A673 (cell line): Measurements from ENCODE around the gene CDCA4. TPM values are rescaled to one million over a fixed set of nuclear protein-coding genes. Genes with fewer than 3 reads are reported as not detected.
"Not testable (repeated sequence)": the region's sequence is repeated elsewhere in the genome, so short reads cannot be mapped to it uniquely, and the experiment has no call there.

Experiments
- BruUV-seq: library from RNA; stranded (reverse); fragments of 400-500 nt; replicated peaks from 2 replicates; lab custom pipeline; 2021; lab: Mats Ljungman, UMichigan
- CTCF ChIA-PET: fragments of 300-600 bp; sonication (Branson Sonifier 250); formaldehyde crosslinking; loops from one replicate; lab custom pipeline; 2022; ENCODE audit warnings: antibody characterized with exemption; lab: Charles Lee
- POLR2A ChIA-PET: fragments of 300-600 bp; sonication (Branson Sonifier 250); formaldehyde crosslinking; loops from one replicate; lab custom pipeline; 2022; ENCODE audit warnings: antibody characterized with exemption; ENCODE audit not compliant: low non-redundant PET; lab: Charles Lee
- DNase-seq: peaks from one replicate; pipeline ENCODE4 v3.0.0-alpha.2; 2015; ENCODE audit warnings: low spot score
- H3K27ac ChIP-seq: fragments of 200-600 bp; sonication (generic); 2 replicates; pipeline ENCODE4 v1.5.1; 2016; ENCODE audit warnings: mixed run types, low read depth, mild to moderate bottlenecking, mixed read lengths, antibody characterized with exemption, low read length; ENCODE audit not compliant: poor library complexity, severe bottlenecking
- H3K27me3 ChIP-seq: fragments of 200-600 bp; sonication (generic); replicated peaks from 2 replicates; pipeline ENCODE4 v1.6.1; 2017; ENCODE audit warnings: mixed run types, low read depth, mild to moderate bottlenecking, mixed read lengths, antibody characterized with exemption, low read length; ENCODE audit not compliant: insufficient read depth, poor library complexity
- H3K36me3 ChIP-seq: fragments of 200-600 bp; sonication (generic); 2 replicates; pipeline ENCODE4 v1.6.1; 2016; ENCODE audit warnings: mixed run types, mild to moderate bottlenecking, mixed read lengths, antibody characterized with exemption, low read length; ENCODE audit not compliant: insufficient read depth, poor library complexity, severe bottlenecking
- H3K4me1 ChIP-seq: fragments of 200-600 bp; sonication (generic); 2 replicates; pipeline ENCODE4 v1.6.1; 2017; ENCODE audit warnings: mixed run types, mild to moderate bottlenecking, mixed read lengths, antibody characterized with exemption, low read length; ENCODE audit not compliant: insufficient read depth, poor library complexity, severe bottlenecking
- H3K4me3 ChIP-seq: fragments of 200-600 bp; sonication (generic); 2 replicates; pipeline ENCODE4 v1.5.1; 2016; ENCODE audit warnings: low read depth, mixed run types, mild to moderate bottlenecking, mixed read lengths, low read length; ENCODE audit not compliant: poor library complexity, severe bottlenecking
- H3K9me3 ChIP-seq: fragments of 200-600 bp; sonication (generic); 2 replicates; pipeline ENCODE4 v1.6.1; 2016; ENCODE audit warnings: mixed run types, low read depth, mild to moderate bottlenecking, mixed read lengths, antibody characterized with exemption, low read length; ENCODE audit not compliant: poor library complexity, severe bottlenecking
- EZH2 ChIP-seq: fragments of 200-600 bp; sonication (generic); IDR thresholded peaks from 2 replicates; pipeline ENCODE4 v1.6.1; 2017; ENCODE audit warnings: borderline replicate concordance, low read depth, mild to moderate bottlenecking, mixed read lengths, antibody characterized with exemption, low read length; ENCODE audit not compliant: poor library complexity, severe bottlenecking
- intact Hi-C: fragments of 100-400 bp; cut with micrococcal nuclease; formaldehyde crosslinking; loops from one replicate; pipeline ENCODE4 v1.10.0; 2022; ENCODE audit not compliant: unreplicated experiment
- total RNA-seq: library from RNA; stranded (reverse); gene quantifications from 2 replicates; pipeline ENCODE4 v1.2.3, GENCODE V29; 2021
- TF ChIP-seq, protein P1 (sequence below): fragments of 300-800, 200-600 bp; sonication (generic); conservative IDR thresholded peaks from 2 replicates; pipeline ENCODE4 v1.5.1; 2017; ENCODE audit warnings: low read depth, mild to moderate bottlenecking, antibody characterized with exemption, low read length, moderate library complexity, mixed read lengths

Gene CDCA4
- total RNA-seq, 1 experiment from 2014 or later = 49.7 TPM

DNA sequence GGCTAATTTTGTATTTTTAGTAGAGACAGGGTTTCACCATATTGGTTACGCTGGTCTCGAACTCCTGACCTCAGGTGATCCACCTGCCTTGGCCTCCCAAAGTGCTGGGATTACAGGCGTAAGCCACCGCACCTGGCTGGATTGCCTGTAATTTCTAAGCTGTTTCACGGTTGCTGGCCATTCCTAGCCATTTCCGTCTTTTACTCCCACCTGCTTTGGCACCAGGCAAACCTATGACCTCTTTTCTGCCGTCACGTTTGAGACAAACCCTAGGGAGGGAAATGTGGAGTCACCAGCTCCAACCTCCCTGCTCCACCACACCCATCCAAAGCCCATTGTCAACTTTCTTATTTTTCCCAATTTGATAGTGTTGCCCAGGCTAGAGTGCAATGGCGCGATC is 43.1 kb upstream of the CDCA4 start:
- no peak for TF ChIP-seq EZH2
- TF ChIP-seq, protein P1, sequence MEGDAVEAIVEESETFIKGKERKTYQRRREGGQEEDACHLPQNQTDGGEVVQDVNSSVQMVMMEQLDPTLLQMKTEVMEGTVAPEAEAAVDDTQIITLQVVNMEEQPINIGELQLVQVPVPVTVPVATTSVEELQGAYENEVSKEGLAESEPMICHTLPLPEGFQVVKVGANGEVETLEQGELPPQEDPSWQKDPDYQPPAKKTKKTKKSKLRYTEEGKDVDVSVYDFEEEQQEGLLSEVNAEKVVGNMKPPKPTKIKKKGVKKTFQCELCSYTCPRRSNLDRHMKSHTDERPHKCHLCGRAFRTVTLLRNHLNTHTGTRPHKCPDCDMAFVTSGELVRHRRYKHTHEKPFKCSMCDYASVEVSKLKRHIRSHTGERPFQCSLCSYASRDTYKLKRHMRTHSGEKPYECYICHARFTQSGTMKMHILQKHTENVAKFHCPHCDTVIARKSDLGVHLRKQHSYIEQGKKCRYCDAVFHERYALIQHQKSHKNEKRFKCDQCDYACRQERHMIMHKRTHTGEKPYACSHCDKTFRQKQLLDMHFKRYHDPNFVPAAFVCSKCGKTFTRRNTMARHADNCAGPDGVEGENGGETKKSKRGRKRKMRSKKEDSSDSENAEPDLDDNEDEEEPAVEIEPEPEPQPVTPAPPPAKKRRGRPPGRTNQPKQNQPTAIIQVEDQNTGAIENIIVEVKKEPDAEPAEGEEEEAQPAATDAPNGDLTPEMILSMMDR = no peak
- no peak overlapping the region for H3K4me3 ChIP-seq
- H3K9me3 ChIP-seq = no peaks in the 10 kb centered on the region
- no TSS peak for BruUV-seq
- no peaks in the 10 kb centered on the region for H3K36me3 ChIP-seq
- intact Hi-C loops = no loop called here
- H3K4me1 ChIP-seq = no peaks in the 10 kb centered on the region
- no peak for DNase-seq
- ChIA-PET CTCF (no interaction called here), POLR2A (no interaction called here)
- no peak overlapping the region for H3K27ac ChIP-seq
- H3K27me3 ChIP-seq = no peaks in the 10 kb centered on the region

DNA sequence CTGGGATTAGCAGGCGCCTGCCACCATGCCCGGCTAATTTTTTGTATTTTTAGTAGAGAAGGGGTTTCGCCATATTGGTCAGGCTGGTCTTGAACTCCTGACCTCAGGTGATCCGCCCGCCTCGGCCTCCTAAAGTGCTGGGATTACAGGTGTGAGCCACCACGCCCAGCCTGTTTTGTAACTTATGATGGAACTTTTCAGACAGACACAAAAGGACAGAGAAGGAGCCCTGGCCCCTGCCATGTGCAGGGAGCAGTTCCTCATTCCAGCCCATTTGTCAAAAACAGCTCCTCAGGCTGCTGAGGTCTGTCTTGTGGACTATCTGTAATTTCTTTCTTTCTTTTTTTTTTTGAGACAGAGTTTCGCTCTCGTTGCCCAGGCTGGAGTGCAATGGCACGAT is 42.6 kb upstream of the CDCA4 start:
- H3K27ac ChIP-seq, H3K4me1 ChIP-seq, DNase-seq, H3K36me3 ChIP-seq, H3K4me3 ChIP-seq, H3K9me3 ChIP-seq, H3K27me3 ChIP-seq, BruUV-seq, intact Hi-C loops, POLR2A ChIA-PET, CTCF ChIA-PET: not testable (repeated sequence)

DNA sequence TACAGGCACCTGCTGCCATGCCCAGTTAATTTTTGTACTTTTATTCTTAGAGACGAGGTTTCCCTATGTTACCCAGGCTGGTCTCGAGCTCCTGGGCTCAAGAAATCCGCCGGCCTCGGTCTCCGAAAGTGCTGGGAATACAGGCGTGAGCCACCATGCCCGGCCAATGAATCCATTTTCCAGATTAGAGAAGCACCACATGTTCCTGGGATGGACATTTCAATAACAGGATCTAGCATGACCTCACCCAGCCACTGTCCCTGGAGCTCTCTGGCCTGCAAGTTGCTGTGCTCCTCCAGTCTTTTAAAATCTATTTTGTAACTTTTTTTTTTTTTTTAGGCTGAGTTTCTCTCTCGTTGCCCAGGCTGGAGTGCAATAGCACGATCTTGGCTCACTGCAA is 42.2 kb upstream of the CDCA4 start:
- no peaks in the 10 kb centered on the region for H3K36me3 ChIP-seq
- no TSS peak for BruUV-seq
- CTCF ChIA-PET = interaction anchor here (1.0 kb wide), 1 partner anchor 17 kb away, joined by 3 read pairs; no protein-coding TSS in a partner anchor
- DNase-seq = no peak
- no peak overlapping the region for H3K4me3 ChIP-seq
- TF ChIP-seq, protein P1 = no peak
- TF ChIP-seq EZH2 = no peak
- no peaks in the 10 kb centered on the region for H3K27me3 ChIP-seq
- POLR2A ChIA-PET = interaction anchor here (0.6 kb wide), 1 partner anchor 285 kb away, joined by 5 read pairs; no protein-coding TSS in a partner anchor
- intact Hi-C loops = no loop called here
- H3K9me3 ChIP-seq = no peaks in the 10 kb centered on the region
- no peaks in the 10 kb centered on the region for H3K4me1 ChIP-seq
- H3K27ac ChIP-seq = no peak overlapping the region

DNA sequence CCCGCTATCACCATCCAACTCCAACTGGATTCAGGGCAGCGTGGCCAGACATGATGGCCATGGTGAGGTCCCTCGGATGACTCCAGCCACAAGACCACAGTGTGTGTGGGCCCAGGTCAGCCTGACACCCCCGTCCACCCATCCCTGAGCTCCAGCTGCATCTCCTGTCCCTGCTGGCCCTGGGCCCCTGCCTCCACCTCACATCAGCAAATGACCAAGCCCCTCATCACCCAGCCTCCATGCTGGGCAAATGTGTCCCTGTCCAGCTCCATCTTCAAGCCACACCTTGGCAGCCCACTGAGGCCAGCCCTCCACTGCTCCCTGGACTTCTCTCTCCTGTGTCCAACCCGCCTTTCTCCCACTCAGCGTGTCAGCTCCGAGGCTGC is 41.2 kb upstream of the CDCA4 start:
- no TSS peak for BruUV-seq
- CTCF ChIA-PET = interaction anchor here (1.0 kb wide), 1 partner anchor 16 kb away, joined by 3 read pairs; no protein-coding TSS in a partner anchor
- POLR2A ChIA-PET = no interaction called here

More for the DNA sequence above, 41.2 kb upstream of the CDCA4 start:
- Histone ChIP-seq H3K27me3 (no peaks in the 10 kb centered on the region), H3K27ac (no peak overlapping the region), H3K36me3 (no peaks in the 10 kb centered on the region), H3K4me1 (no peaks in the 10 kb centered on the region), H3K4me3 (no peak overlapping the region), H3K9me3 (no peaks in the 10 kb centered on the region)
- TF ChIP-seq, protein P1 = no peak
- no peak for TF ChIP-seq EZH2
- intact Hi-C loops = no loop called here
- no peak for DNase-seq
